Nephron (organoid): ENCODE measurements around the gene PRKG1.

Experiments
- H3K27ac Mint-ChIP-seq, 3 experiments: 2 replicates each; pipeline ENCODE4 v1.8.0; 2020; ENCODE audit warnings: mixed read lengths in 3 of 3, mild to moderate bottlenecking in 2 of 3, moderate library complexity in 1 of 3
- H3K27me3 Mint-ChIP-seq: 2 replicates; pipeline ENCODE4 v1.8.0; 2021; ENCODE audit warnings: low read depth, mild to moderate bottlenecking, moderate library complexity, mixed read lengths
- H3K36me3 Mint-ChIP-seq: 2 replicates; pipeline ENCODE4 v1.8.0; 2020; ENCODE audit warnings: low read depth, mixed read lengths
- H3K4me1 Mint-ChIP-seq: 2 replicates; pipeline ENCODE4 v1.8.0; 2020; ENCODE audit warnings: mixed read lengths
- H3K4me3 Mint-ChIP-seq, 3 experiments: 2 replicates each; pipeline ENCODE4 v1.8.0; 2020; ENCODE audit warnings: mild to moderate bottlenecking in 3 of 3, mixed read lengths in 3 of 3, moderate library complexity in 2 of 3
- H3K9me3 Mint-ChIP-seq: 2 replicates; pipeline ENCODE4 v1.8.0; 2020; ENCODE audit warnings: mixed read lengths
- TF ChIP-seq, protein P1 (sequence below), 3 experiments: fragments of 200-600 bp; sonication (generic); IDR thresholded peaks; one replicate each; pipeline ENCODE4 v1.5.0; 2021; ENCODE audit warnings: antibody characterized with exemption in 3 of 3; ENCODE audit not compliant: unreplicated experiment in 3 of 3

The PRKG1 gene

DNA sequence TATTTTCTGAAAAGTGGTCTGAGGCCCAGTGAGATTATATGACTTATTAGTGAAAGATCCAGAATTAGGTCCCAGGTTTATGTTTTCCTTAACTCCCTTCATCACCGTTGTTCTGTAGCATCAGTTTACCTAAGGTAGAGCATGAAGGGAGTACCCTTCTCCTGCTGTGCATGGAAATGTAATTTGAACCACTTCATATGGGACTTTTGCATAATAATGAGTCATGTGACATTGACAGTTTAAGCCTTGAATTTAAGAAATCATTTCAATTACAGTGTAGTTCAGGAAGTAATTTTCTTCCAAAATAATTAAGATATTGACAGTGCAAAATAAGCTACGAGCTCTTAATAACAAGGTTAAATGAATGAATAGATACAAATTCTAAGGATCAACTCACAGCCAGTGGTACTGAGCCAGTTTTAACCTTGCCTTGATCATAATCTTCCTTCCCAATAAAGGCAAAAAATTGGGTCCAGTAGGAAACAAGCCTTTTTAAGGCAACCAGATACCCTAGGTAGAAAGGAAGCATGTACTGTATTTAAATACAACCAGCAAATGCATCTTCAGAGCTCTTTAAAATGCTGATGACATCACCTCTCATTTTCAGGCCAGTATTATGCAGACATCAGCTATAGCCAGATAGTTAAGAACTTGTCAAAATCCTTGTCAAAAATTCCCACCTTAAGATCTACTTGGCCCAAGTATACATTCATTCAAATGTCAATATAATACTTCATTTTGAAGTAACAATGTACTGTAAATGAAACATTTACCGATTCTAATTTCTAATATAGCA is 1191.0 kb downstream of the PRKG1 start:
- Mint-ChIP-seq H3K4me1 (peaks cover 4% of the 10 kb centered on the region), H3K9me3 (no peaks in the 10 kb centered on the region), H3K27me3 (no peaks in the 10 kb centered on the region), H3K4me3 (no peak overlapping the region), H3K36me3 (no peaks in the 10 kb centered on the region), H3K27ac (no peak overlapping the region)
- TF ChIP-seq, protein P1, sequence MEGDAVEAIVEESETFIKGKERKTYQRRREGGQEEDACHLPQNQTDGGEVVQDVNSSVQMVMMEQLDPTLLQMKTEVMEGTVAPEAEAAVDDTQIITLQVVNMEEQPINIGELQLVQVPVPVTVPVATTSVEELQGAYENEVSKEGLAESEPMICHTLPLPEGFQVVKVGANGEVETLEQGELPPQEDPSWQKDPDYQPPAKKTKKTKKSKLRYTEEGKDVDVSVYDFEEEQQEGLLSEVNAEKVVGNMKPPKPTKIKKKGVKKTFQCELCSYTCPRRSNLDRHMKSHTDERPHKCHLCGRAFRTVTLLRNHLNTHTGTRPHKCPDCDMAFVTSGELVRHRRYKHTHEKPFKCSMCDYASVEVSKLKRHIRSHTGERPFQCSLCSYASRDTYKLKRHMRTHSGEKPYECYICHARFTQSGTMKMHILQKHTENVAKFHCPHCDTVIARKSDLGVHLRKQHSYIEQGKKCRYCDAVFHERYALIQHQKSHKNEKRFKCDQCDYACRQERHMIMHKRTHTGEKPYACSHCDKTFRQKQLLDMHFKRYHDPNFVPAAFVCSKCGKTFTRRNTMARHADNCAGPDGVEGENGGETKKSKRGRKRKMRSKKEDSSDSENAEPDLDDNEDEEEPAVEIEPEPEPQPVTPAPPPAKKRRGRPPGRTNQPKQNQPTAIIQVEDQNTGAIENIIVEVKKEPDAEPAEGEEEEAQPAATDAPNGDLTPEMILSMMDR (IDR thresholded peaks at IDR 0.05; ENCODE audit: unreplicated experiment in 3 of 3) = no peak

DNA sequence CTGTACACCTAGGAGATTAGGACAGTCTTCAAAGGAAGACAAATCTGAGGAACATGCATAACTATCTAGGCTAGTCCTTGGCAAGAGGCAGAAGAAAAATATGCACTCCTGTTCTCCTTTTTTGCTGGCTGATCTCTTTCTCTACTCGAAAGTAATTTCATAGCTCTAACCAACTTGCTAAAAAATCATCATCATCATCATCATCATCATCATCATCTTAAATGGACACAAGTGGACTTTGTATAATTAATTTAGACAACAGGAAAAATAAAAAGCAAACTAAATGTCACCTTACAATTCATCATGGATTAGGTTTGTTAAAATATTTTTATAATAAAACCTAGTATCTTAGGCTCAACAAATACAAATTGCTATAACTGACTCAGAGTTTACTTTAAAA is 1192.6 kb downstream of the PRKG1 start:
- TF ChIP-seq, protein P1 (IDR thresholded peaks at IDR 0.05; ENCODE audit: unreplicated experiment in 3 of 3) = no peak
- Mint-ChIP-seq H3K4me3 (no peak overlapping the region), H3K4me1 (no peaks in the 10 kb centered on the region), H3K9me3 (peaks cover 4% of the 10 kb centered on the region), H3K27me3 (no peaks in the 10 kb centered on the region), H3K27ac (no peak overlapping the region), H3K36me3 (no peaks in the 10 kb centered on the region)

DNA sequence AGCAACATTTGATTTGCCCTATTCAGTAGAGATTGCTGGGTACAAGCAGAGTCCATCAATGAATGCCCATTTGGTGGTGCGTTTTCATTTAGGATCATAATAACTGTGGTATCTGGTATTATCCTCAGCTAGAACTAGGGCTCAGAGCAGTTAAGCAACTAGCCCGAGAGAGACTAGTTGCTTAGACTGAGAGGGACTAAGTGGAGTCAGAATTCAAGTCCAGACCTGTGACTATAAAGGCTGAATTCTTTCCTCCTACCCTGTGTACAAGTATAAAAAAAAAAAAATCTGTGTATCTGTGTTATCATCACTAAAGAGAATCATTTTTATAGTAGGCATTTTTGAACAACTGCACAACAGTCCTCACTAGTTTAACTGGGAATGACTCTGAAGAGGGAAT is 1194.5 kb downstream of the PRKG1 start:
- H3K27ac Mint-ChIP-seq = no peak overlapping the region
- H3K36me3 Mint-ChIP-seq = no peaks in the 10 kb centered on the region
- H3K4me3 Mint-ChIP-seq = no peak overlapping the region
- peaks cover 4% of the 10 kb centered on the region for H3K9me3 Mint-ChIP-seq
- H3K27me3 Mint-ChIP-seq = no peaks in the 10 kb centered on the region
- TF ChIP-seq, protein P1 (IDR thresholded peaks at IDR 0.05; ENCODE audit: unreplicated experiment in 3 of 3) = no peak
- no peaks in the 10 kb centered on the region for H3K4me1 Mint-ChIP-seq

DNA sequence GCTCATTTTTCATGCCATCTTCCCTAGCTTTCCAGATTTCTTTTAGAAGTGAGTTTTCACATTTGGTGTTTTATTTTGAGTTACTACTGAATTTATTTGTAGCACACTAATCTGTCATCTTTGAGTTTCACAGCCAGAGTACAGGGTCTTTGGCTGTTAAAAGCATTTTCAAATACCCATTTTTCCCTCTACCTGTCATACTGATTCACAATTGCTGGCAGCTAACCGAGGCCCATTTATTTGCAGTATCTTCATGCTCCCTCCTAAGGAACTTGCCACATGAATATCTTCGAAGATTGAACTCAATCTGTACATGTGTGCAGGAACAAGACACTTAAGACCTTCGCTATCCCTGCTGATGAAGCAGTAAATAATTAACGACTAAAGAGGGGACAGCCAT is 1194.9 kb downstream of the PRKG1 start:
- no peaks in the 10 kb centered on the region for H3K4me1 Mint-ChIP-seq
- no peaks in the 10 kb centered on the region for H3K27me3 Mint-ChIP-seq
- TF ChIP-seq, protein P1 (IDR thresholded peaks at IDR 0.05; ENCODE audit: unreplicated experiment in 3 of 3) = no peak
- H3K9me3 Mint-ChIP-seq = peaks cover 4% of the 10 kb centered on the region
- H3K36me3 Mint-ChIP-seq = peaks cover 2% of the 10 kb centered on the region
- H3K27ac Mint-ChIP-seq = no peak overlapping the region
- no peak overlapping the region for H3K4me3 Mint-ChIP-seq

DNA sequence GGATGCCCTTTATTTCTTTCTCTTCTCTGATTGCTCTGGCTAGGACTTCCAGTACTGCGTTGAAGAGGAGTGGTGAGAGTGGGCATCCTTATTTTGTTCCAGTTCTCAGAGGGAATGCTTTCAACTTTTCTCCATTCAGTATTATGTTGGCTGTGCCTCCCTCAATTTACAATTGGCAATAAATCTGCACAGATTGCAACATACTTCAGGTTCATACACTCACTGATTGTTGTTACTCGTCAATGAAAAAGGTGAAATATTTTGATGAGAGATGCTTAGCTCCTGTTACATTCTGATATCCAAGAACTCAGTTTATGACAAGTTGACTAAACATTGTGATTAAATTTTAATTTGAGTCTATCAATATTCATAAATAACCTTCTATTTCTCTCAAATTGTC is 1201.9 kb downstream of the PRKG1 start:
- Mint-ChIP-seq H3K9me3 (peaks cover 27% of the 10 kb centered on the region), H3K4me1 (peaks cover 12% of the 10 kb centered on the region), H3K4me3 (no peak overlapping the region), H3K36me3 (peaks cover 25% of the 10 kb centered on the region), H3K27ac (no peak overlapping the region), H3K27me3 (no peaks in the 10 kb centered on the region)
- TF ChIP-seq, protein P1 (IDR thresholded peaks at IDR 0.05; ENCODE audit: unreplicated experiment in 3 of 3) = no peak

DNA sequence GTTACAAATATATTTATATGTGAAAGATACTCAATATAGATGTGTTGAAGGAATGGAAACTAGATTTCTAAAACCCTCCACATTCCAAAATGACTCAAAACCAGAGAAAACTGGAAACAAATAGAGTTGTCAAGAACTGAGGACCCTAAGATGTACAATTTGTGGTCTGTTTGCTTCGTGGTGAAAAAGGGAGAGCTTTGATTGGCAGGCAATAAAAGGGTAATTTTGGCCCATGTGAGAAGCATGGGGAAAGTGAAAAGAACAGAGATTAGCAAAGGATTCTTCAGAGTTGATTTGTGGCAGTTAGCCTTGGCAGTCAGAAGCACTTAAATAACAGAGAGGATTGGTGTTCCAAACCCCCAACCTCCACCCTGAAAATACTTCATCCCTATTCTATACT is 1202.7 kb downstream of the PRKG1 start:
- no peak overlapping the region for H3K27ac Mint-ChIP-seq
- H3K27me3 Mint-ChIP-seq = no peaks in the 10 kb centered on the region
- peaks cover 12% of the 10 kb centered on the region for H3K4me1 Mint-ChIP-seq
- no peak overlapping the region for H3K4me3 Mint-ChIP-seq
- TF ChIP-seq, protein P1 (IDR thresholded peaks at IDR 0.05; ENCODE audit: unreplicated experiment in 3 of 3) = no peak
- H3K36me3 Mint-ChIP-seq = peaks cover 25% of the 10 kb centered on the region
- peaks cover 25% of the 10 kb centered on the region for H3K9me3 Mint-ChIP-seq
